Activated T-cell treated with anti-CD3 and anti-CD28 coated beads, Interleukin-2, amount 50 U/mL, for 48 hours (primary cell): ENCODE measurements around the gene MTCL1.

Experiments used
- DNase-seq, 2 experiments: peaks; one replicate each; pipeline ENCODE4 v3.0.0-alpha.2; 2020

The MTCL1 gene

DNA sequence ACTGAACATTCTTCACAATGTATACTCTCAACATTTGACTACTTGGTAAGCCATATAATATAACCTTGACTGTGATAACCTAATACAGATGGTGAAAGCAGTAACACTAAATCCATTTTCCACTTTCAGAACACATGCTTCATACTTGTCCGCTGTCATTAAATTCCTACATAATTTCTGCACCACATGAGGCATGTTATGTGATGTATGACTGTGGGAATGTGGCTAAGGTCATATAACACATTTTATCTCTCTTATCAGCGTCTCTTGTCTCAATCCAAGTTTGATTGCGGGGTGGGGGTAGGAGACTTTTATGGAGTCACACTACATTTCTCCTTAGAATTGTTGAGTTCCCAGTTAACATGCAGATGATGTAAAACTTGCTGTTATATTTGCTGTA, 110.9 kb downstream of the MTCL1 start:
- no peak for DNase-seq

DNA sequence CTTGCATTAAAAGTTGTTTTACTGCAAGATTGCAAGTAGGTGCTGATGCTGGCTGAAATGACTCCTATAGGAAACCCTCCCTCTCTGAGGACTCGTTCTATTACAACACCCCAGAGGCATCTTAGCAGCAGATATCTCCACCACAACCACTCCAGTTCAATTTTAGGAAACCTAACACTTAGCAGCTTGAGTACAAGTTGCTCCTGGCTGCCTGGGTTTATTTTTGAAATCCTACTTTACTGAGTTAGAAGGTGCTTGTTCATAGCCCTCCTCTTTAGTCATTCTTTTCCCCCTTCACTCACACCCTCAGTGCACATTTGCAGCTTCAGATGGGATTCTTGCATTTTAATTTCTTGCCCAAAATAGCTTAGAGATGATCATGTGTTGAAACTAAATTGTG, 111.5 kb downstream of the MTCL1 start:
- DNase-seq: no peak

DNA sequence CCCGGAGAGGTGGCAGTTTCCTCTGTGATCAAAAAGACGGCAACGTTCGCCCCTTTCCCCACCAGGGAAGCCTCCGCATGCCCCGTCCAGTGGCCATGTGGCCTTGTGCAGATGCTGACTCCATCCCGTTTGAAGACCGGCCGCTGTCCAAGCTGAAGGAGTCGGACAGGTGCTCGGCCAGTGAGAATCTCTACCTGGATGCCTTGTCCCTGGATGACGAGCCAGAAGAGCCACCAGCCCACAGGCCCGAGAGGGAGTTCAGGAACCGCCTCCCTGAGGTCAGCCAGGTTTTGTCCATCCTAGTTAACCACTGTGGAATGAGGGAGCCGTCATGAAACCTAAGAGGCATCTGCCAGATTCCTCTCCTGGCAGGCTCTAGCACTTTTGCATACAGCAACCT, 113.6 kb downstream of the MTCL1 start:
- no peak for DNase-seq

DNA sequence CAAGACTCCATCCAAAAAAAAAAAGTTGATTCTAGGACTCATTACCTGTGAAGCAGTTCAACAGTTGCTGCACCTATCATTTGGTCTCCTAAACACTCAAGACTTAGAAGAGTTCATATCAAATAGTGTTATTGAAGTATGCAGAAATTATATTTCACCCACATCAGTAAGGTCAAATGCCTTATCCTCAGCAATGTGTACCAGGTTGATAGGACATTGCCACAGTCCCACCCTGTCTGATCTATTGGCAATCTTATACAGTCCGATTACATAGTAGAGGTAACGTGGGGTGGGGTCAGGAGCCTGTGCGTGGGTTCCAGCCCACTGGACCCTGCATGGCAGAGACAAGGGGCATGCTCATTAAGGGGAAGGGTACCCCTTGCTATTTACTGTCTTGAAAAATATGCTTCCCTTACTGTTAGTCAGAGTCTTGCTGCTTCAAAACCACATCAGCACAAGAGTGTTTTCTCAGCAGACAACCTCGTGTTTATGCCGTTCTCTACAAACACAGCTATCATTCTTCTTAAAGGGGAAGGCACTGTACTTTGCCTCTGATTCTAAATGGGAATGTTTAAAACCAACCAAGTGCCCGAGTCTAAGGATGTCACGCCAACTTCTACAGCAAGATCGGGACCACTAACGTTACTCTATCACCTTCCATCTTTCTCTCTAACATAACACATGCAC, 115.2 kb downstream of the MTCL1 start:
- DNase-seq: no peak

DNA sequence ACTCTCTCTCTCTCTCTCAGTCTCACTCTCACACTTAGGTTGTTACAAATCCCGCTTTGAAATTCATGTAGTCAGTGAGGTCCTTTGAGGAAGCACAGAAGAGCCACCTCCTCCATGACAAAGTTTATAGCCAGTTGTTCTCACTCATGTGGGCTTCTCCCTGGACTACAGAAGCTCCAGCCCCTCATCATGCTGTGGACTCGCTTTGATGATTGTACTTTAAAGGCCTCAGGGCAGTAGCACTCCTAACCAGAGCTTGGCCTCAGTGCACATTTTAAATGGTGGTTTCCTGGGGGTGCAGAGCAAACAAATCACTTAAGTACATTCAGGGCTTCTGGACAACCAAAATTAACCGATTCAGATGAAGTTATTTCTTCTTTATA, 115.7 kb downstream of the MTCL1 start:
- no peak for DNase-seq

DNA sequence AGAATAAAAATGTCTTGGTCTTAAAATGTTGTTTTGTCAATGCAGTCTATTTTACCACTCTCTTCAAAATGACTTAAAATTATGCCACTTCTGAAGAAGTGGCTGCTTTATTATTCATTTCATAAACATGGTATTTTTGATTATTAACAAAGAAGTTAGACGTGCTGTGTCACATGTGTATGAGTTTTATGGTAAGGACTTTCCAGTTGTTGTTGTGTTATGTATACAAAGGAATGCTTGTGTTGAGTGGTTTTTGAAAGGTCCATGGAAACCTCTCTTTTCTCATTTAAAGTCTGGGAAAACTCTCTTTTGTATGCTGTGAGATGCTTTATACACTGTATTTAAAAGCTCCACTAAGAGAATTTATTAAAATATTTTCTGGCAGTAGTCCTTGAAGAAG, 116.2 kb downstream of the MTCL1 start:
- no peak for DNase-seq

DNA sequence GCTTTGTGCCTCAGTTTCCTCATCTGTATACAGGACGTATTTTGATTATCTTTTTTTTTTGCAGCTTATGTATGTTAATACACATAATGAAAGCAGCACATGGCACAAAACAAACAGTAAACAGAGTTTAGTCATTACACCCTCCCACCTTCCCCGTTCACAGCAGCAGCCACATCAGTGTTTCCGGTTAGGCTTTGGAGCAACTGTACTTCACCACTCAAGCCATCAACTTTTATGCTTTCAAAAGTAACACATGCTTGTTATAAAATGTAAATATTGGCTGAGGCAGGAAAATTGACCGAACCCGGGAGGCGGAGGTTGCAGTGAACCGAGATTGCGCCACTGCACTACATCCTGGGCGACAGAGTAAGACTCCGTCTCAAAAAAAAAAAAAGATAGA, 117.3 kb downstream of the MTCL1 start:
- DNase-seq: no peak

DNA sequence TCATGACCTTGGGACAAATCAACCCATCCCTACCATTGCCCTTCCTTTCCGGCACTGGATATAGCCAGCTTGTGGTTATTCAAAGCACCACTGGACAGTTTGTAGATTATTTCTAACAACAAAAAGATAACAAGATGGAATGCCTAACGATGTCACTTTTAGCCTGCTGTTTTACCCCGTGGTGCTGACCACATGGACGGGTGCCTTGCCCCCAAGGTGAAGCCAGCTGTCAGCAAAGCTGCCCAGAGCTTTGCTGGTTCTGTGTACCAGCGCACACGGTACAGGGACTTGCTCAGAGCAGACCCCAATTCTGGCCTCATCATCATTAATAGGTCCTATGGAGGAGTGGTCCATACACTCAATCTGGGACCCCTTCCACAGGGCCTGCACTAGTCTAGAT, 118.2 kb downstream of the MTCL1 start:
- no peak for DNase-seq

DNA sequence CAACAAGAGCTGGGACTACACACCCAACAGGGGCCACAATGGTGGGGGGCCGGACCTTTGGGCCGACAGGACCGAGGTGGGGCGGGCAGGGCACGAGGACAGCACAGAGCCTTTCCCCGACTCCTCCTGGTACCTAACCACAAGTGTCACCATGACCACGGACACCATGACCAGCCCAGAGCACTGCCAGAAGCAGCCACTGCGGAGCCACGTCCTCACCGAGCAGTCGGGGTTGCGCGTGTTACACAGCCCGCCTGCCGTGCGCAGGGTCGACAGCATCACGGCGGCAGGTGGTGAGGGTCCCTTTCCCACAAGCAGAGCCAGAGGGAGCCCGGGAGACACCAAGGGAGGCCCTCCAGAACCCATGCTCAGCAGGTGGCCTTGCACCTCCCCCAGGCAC, 119.5 kb downstream of the MTCL1 start:
- no peak for DNase-seq

DNA sequence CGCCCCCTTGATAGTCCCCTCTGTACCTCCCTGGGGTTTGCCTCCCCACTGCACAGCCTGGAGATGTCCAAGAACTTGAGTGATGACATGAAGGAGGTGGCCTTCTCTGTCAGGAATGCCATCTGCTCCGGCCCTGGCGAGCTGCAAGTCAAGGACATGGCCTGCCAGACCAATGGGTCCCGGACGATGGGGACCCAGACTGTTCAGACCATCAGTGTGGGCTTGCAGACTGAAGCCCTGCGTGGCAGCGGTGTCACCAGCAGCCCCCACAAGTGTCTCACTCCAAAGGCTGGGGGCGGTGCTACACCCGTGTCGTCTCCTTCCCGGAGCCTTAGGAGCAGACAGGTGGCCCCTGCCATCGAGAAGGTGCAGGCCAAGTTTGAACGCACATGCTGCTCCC, 119.9 kb downstream of the MTCL1 start:
- no peak for DNase-seq

DNA sequence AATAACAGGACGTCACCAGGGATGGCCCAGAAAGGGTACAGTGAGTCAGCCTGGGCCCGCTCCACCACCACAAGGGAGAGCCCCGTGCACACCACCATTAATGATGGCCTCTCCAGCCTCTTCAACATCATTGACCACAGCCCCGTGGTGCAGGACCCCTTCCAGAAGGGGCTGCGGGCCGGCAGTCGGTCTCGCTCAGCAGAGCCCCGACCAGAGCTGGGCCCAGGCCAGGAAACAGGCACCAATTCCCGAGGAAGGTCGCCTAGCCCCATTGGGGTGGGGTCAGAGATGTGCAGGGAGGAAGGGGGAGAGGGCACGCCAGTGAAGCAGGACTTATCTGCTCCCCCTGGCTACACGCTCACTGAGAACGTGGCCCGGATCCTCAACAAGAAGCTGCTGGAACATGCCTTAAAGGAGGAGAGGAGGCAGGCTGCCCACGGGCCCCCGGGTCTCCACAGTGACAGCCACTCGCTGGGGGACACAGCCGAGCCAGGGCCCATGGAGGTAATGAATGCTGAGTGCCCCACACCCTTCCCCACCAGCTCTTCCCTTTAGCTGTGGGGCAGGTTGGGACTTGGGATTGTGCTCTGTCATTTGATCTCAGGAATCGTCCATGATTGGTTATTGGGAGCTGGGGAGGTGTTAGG, 120.5 kb downstream of the MTCL1 start:
- DNase-seq: no peak

DNA sequence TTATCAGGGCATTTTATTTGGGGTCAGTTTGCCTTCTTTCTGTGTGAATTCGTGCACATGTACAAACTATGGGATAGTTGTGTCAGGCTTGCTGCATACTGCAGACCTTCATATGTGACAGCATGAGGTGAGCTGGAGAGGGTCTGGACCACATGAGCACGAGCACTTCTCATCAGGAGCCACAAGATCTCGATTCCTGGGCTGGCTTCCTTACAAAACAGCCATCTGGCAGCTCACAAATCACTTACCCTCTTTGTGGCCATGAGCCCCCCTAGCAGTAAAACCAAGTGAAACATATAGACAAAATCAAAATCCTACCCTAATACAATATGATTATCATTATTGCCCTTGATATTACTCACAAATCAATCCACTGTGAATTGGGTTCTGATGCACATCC, 121.2 kb downstream of the MTCL1 start:
- no peak for DNase-seq

DNA sequence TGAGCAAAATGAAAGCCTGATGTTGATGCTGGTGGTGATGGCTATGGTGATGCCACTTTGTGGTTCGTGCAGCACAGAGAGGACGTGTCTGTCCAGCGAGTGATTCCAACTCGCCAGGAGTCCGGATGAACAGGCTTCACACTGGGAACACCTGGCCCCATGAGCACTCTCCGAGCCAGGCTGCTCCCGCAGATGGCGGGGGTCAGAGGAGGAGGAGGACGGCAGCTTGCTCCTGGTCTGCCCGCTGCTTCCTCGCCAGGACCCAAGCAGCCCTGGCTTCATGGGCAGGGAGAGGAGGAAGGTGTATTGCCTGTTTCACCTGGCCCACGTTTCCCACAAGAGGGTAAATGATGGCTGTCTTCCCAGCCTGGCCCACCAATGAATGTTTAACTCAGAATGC, 121.6 kb downstream of the MTCL1 start:
- no peak for DNase-seq

DNA sequence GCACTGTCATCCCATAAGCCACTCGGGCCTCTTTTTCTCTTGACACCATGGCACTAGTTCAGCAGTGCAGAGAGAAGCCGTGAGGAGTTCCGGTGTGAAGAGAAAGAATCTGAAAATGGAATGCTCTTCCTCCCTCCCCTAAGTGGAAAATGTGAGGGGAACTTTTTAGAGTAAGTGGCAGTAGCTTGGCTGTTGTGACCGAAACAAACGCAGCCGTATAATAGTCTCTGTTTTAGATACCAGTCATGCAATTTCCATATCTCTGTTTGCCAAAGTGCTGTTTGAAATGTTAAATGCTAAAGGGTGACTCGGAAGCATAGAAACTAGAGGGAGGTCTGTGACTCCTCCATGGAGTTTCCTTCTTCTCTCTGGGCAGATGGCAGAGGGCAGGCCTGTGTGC, 122.9 kb downstream of the MTCL1 start:
- DNase-seq: no peak

DNA sequence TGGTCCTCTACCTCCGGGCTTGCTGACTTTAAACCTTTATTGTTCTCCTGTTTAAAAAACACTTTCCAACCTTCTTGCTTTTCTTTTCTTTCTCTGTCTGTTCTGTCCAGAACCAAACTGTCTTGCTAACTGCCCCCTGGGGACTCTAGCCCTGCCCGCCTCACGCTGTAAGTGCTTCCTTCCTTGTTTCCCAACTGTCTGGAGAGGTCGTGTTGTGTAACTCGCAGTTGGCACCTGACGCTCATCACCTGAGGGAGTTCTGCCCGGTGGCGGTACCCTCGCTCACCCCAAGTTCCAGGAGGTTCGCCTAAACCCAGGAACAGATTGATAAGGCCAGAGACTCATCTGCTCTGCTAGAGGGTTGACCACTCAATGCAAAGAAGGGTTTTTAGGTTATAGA, 123.4 kb downstream of the MTCL1 start:
- DNase-seq: no peak

DNA sequence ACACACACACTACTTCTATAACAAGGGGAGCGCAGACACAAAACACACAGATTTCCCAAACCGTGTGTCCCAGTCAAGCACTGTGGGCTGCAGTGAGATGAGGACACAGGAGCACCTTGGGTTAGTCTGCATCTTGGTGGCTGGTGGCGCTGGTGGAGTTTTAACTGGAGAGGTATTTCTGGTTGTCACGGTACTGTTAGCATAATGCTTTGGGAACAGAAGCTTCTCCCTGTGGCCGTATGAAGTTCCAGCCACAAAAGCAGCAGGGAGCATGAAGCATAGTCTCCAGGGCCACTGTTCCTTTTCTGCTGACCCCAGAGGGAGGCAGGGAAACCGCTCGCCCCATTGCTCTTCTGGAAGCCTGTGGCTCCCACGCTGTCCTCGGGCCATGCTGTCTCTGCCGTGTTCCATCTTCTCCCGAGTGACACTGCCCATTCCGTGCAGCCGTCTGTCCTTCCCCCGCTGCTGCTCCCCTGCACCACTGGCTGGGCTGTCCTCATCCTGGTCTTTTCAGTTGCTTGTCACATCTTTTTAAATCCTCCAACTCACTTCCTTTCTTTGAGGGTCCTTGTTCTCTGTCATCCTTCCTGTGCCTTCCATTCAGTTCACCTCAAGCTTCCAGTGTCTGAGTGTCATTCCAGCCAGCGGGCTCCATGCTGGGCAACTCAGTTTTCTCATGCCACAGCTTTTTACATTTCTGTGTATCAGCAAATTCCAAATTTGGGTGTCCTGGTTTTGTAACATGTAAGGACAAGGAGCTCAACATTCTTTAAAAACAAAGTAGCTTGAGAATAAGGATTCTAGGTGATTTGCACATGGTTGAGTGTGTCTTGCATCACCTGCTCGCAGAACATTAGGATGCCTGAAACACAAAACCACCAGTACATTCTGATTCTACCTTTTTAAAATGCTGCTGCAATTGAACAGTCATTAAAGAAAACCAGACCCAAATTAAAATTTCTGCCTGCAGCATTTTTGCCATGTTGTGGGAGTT, 125.0 kb downstream of the MTCL1 start:
- DNase-seq: no peak

DNA sequence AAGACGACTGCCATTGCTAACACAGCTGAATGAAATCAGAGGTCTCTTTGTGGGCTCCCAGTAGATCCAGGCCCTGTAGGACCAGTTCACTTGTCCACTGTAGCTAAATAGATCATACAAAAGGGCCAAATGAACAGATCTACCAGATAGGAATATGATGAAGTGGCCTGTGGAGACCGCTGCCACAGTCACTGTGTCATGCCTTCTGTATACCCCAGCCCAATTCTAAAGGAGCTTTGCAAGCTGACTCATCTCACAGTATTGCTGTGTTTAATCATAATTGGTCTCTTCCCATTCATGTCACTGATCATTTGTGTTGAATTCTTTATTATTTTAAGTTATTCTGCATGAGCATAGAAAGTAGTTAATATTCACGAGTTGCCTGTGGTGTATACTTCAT, 125.8 kb downstream of the MTCL1 start:
- no peak for DNase-seq

DNA sequence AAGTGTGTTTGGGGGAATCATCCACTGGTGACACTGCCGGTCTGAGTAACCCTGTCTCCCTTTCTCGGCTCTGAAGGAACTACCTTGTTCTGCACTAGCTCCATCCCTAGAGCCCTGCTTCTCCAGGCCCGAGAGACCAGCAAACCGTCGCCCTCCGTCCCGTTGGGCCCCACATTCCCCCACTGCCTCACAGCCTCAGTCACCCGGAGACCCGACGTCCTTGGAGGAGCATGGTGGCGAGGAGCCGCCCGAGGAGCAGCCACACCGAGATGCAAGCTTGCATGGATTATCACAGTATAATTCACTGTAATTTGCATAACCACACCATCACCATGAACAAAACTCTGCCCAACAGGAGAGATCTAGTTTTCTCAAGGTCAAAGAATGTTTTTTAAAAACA, 126.2 kb downstream of the MTCL1 start:
- DNase-seq: no peak

DNA sequence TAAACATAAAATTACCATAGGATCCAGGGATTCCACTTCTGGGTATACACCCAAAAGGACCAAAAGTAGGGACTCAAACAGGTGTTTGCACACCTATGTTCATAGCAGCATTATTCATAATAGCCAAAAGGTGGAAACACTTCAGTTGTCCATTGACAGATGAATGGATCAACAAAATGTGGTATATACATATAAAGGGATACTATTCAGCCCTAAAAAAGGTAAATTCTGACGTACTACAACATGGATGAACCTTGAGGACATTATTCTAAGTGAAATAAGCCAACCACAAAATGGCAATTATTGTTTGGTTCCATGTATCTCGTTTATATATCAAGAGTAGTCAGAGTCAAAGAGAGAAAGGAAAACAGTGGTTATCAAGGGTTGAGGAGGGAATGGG, 128.1 kb downstream of the MTCL1 start:
- no peak for DNase-seq

DNA sequence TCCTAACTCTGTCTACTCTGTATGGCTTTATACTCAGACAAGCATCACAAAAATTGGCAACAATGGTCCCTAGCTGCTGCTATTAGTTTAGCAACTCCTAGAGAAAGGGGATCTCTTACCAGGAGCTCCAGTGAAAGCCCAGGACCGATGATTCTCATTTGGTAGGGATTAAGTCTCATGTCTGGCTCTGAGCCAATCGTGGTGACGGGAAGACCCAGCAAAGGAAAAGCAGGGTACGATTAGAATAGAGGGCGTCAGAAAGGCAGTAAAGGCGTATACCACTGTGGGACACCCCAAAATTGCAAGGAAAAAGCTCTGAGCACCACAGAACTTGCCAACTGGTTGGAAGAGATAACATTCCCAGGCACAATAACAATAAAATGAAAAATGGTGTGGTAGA, 129.5 kb downstream of the MTCL1 start:
- DNase-seq: no peak

DNA sequence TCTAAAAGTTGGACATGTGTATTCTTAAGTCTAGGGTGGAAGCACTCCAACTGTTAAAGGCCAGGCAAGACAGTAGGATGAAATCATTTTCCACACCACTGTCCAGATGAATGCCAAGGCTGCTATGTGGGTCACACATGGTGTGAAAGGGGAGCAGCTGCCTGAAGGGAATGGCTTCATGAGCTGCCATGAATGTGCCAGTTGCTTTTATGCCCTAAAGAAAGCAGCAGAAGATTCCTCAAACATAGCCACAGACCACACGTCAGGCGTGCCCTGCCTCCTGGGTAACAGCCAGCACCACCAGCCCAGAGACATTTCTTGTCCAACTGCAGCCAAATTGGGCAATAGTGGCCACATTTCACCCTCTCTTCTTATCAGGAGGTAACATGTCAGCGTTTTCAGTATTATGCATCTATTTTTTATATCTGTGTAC, 130.2 kb downstream of the MTCL1 start:
- DNase-seq: no peak

DNA sequence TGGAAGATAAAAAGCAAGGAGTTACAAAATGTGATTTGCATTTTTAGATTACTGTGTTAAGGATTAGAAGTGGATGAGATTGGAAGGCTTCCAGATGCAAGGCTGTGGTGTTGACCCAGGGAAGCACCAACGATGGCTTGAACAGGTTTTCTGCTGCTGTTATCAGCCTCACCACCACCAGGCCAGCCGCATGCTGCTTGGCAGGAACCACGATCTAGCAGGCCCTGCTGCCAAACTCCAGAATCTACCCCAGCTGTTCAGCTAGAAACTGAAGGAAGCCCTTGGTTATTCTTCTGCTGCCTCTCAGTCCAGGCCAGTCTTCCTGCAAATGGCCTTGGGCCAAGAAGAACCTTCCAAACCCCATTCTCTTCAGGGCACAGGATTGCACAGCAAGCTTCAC, 133.9 kb downstream of the MTCL1 start:
- no peak for DNase-seq

DNA sequence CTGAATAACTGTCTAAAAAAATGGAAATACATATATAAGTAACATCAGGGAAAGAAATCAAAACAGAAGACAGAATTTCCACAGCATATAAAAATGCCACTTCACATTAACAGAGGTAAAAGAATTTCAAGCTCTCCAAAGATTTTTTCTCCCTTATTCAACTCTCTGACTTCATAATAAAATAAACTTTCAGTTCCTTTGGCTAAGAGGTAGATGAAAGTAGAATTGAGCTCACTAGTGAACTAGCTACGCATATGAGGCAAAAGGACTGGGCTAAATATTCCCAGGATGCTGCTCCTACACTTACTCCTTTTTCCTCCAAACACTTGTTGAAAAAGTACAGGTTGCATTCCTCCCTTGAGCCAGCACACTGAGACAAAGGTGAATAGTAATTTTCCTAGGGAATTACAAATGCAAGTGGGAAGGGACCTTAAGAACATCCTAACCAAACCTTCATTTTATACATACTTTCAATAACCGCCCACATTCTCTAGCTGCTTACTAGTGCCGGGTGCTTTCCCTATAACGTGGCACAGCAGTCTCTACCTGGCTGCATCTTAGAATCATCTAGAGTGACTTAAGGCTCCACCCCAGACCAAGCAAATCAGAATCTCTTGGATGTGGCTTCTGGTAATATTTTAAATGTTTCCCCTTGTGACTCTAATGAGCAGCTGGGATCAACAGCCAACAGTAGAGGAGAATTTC, 136.6 kb downstream of the MTCL1 start:
- no peak for DNase-seq
